GM19452 (cell line): ENCODE results near the gene VSTM4.

Experiments used
- ATAC-seq: cut with Tn5 transposase; IDR thresholded peaks from one replicate; pipeline ENCODE4 v1.9.1; 2021; ENCODE audit not compliant: unreplicated experiment

VSTM4 gene

DNA sequence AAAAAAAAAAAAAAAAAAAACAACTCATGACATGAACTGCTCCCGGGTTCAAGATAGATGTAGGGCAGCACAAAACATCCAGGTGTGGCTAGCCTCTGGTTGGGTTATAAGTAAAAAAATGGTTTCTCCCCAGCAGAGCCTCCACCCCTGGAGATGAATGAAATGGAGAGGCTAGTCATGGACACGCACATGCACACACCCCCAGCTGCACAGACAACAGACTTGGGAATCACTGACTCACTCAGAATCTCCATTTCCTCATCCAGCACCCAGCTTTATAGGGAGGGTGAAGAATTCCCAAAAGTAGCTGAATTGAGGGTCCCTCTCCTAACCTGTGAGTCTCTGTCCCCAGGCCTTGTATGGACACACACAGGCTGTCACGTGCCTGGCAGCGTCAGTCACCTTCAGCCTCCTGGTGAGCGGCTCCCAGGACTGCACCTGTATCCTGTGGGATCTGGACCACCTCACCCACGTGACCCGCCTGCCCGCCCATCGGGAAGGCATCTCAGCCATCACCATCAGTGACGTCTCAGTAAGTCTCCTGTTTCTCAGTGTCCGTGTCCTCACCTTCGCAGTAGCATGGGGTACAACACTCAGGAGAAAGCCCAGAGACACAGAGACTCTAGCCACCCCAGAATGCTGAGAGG is 140.7 kb downstream of the VSTM4 start:
- ATAC-seq = no peak

DNA sequence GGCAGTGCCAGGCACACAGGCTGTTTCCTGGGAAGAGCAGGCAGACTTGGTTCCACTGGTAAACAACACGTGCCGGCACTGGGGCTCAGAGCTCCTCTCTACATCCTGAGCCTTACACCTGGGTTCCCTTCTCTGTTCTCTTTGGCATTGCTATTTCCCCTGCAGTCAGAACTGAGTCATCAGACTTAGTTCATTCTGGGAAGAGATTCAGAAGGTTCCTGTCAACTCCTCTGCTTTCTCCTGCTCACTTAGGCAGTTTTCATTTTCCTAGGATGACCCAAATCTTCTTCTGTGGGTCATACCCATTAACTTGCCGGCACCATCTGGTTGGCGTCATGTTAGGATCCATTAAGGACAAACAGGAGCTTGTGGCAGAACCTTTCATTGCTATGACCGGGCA is 142.3 kb downstream of the VSTM4 start:
- no peak for ATAC-seq

DNA sequence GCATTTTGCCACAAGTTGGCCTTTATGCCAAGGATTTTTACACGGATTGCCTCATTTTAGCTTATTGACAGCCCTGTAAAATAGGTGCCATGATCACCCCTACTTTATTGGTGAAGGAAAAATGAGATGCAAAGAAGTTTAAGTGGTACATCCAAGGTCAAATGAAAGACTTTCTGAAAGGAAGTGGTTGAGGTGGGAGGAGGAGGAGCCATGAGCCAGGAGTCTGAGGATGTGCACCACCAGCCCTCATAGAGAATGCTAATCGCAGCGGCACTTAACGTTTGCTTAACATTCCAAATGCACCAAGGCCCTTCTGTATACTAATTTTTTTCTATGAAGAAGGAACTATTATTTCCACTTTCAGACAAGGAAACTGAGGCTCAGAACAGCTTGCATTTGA is 144.7 kb downstream of the VSTM4 start:
- ATAC-seq = no peak

DNA sequence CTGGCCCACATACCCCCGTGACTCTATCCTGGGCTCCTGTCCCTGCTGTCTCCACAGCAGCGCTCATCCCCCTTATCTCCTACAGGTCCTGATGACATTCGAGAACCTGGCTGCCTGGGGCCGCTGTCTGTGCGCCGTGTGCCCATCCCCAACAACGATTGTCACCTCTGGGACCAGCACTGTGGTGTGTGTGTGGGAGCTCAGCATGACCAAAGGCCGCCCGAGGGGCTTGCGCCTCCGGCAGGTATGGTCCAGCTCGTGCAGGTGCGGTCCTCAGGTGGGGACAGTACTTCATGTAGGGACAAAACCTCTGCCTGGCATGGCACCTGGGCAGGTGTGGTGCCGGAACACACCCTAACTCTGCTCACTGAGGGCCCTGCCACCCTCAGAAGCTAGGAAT is 145.3 kb downstream of the VSTM4 start:
- ATAC-seq = no peak

DNA sequence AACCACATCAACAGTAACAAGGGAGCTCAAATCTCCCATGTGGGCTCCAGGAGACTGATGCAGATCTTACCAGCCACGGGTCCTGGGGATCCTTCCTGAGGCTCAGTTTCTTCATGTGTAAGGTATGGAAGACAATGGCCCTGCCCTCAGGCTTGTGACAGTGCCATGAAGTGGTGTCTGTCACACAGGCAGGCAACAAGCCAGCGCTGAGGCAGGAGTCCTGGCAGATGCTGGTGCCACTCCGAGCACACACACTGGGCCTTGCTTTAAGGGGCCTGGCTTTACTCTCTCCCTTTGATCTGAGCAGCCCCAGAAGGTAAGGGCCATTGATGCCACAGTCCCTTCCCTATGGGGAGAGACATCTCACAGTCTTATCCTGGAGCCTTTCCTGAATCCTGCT is 147.3 kb downstream of the VSTM4 start:
- no peak for ATAC-seq

DNA sequence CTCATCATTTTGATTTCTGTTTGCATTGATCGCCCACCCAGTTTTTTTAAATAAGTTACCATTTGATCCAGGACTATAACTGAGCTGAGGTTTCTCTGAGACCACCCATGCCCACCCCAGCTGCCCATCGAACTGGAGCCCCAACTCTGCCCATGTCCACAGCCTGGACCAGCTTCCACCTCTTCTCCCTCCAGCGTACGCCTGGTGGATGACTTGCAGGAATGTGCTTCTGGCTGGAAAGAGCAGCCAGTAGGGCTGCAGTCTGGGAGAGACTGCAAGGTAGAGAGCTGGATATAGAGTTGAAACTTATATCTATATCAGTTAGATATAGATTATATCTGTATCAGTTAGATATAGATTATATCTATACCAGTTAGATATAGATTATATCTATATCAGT is 149.9 kb downstream of the VSTM4 start:
- ATAC-seq = no peak
